Myocyte (in vitro differentiated cells): Measurements from ENCODE around the gene UPF1. TPM values are rescaled to one million over a fixed set of nuclear protein-coding genes. Genes with fewer than 3 reads are reported as not detected.
"Not testable (repeated sequence)": the region's sequence is repeated elsewhere in the genome, so short reads cannot be mapped to it uniquely, and the experiment has no call there.

Source experiments
- DNase-seq: peaks from one replicate; pipeline ENCODE4 v3.0.0-alpha.2; 2012; ENCODE audit warnings: low read depth
- total RNA-seq: library from RNA; depleted of rRNA; stranded (reverse); fragments of >200 nt; gene quantifications from 2 replicates; pipeline ENCODE4 v1.2.3, GENCODE V29; 2014

Gene UPF1
- total RNA-seq, 1 donor from 2014 or later: 47.4 TPM

- DNase-seq: no peak
Observed at GRCh38 chr19:18897094-18898029, 65.6 kb downstream of the UPF1 start.

- peak; percentile 23 for DNase-seq
Observed at GRCh38 chr19:18898081-18898606, 66.4 kb downstream of the UPF1 start.

GRCh38 chr19:18898607-18899408 is 67.0 kb downstream of the UPF1 start:
- no peak for DNase-seq

DNA sequence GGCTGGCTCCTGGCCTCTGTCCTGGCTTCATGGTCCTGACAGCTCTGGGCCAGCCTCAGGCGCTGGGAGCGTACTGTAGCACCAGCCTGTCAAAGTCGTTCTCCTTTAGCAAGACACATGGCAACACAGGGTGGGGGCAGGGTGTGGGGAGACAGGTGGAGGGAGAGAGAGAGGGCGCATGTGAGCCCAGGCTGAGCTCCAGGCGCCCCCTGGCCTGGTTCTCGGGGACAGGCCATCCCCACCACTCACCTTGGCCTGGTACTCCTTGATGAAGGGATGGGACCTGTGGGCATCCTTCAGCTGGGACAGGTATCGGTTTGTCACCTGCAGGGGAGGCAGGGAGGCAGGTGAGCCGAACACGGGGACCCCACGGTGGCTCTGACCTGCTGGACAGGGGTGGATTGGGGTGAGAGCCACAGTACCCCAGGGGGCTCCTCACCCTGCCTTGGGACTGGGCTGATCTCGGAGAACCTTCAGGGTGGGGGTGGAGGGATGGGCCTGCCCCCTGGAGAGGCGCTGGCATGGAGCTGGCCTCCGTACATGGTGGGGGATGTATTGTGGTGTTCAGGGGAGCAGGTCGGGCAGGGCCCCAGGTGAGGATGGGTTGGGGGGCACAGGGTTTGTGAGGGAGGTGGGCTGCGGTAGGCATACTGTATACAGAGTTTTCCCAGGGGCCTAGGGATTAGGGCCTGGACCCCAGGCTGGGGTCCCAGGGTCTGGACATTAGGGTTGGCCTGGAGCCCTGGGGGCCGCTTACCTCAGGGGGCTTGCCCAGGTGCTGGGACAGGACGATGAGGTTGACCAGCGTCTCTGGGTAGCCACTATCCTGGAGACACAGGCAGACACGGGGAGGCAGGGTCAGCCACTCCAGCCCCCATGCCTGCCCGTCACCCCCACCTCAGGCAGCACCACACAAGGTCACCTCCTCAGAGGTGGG is 68.1 kb downstream of the UPF1 start:
- no peak for DNase-seq

- no peak for DNase-seq
Observed at GRCh38 chr19:18900700-18901481, 69.1 kb downstream of the UPF1 start.

GRCh38 chr19:18901491-18901890 is 69.7 kb downstream of the UPF1 start:
- DNase-seq: no peak

- not testable (repeated sequence) for DNase-seq
Observed at GRCh38 chr19:18902519-18902918, 70.8 kb downstream of the UPF1 start.

GRCh38 chr19:18903156-18904037 is 71.6 kb downstream of the UPF1 start:
- DNase-seq: no peak

GRCh38 chr19:18904334-18905057 is 72.7 kb downstream of the UPF1 start:
- no peak for DNase-seq

- no peak for DNase-seq
Observed at GRCh38 chr19:18905058-18905456, 73.3 kb downstream of the UPF1 start.

GRCh38 chr19:18905513-18906236 is 73.9 kb downstream of the UPF1 start:
- DNase-seq: no peak

- no peak for DNase-seq
Observed at GRCh38 chr19:18906605-18907519, 75.1 kb downstream of the UPF1 start.

DNA sequence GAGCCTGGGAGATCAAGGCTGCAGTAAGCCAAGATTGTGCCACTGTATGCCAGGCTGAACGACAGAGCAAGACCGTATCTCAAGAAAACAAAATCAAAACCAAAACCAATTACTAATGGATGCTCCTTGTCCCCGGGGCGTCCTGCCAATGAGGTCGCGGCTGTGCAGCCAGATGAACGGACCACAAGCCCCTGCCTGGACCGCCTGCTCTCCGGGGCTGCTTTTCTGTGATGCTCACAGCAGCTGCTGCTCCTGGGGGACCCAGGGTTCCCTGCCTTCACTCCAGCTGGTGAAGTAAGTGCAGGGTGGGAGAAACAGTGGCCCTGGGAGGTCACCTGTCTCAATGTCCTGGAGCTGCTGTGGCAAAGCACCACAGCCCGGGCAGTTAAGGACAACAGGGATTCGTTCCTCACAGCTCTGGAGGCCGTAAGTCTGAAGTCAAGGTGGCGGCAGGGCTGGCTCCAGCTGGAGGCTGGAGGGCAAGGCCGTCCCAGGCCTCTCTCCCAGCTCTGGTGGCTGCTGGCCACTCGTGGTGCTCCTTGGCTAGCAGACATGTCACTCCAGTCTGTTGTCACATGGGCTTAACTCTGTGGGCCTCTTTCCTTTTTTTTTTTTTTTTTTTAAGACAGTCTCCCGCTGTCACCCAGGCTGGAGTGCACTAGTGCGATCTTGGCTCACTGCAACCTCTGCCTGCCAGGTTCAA is 77.3 kb downstream of the UPF1 start:
- no peak for DNase-seq

- no peak for DNase-seq
Observed at GRCh38 chr19:18910010-18910409, 78.3 kb downstream of the UPF1 start.

- DNase-seq: no peak
Observed at GRCh38 chr19:18910801-18911436, 79.2 kb downstream of the UPF1 start.
